Caki2 (cell line): ENCODE data around the gene NAALADL2. TPM values are rescaled to one million over a fixed set of nuclear protein-coding genes. Genes with fewer than 3 reads are reported as not detected.

ENCODE experiments used
- DNase-seq: peaks from one replicate; pipeline ENCODE4 v3.0.0-alpha.2; 2015; ENCODE audit warnings: low read depth
- in situ Hi-C: cut with HindIII; loops from 2 replicates; pipeline ENCODE4 v1.10.0; 2016; ENCODE audit warnings: low sequenced_read_pairs, low pct_unique_long_range_greater_than_20kb, mixed read lengths
- total RNA-seq: library from RNA; depleted of rRNA; stranded (reverse); fragments of >200 nt; shearing (Covaris generic); gene quantifications from 2 replicates; pipeline ENCODE4 v1.2.3, GENCODE V29; 2014; ENCODE audit warnings: low replicate concordance; rRNA removed

NAALADL2 gene
- total RNA-seq: 1.3 and 11.7 TPM in 2 replicates

DNA sequence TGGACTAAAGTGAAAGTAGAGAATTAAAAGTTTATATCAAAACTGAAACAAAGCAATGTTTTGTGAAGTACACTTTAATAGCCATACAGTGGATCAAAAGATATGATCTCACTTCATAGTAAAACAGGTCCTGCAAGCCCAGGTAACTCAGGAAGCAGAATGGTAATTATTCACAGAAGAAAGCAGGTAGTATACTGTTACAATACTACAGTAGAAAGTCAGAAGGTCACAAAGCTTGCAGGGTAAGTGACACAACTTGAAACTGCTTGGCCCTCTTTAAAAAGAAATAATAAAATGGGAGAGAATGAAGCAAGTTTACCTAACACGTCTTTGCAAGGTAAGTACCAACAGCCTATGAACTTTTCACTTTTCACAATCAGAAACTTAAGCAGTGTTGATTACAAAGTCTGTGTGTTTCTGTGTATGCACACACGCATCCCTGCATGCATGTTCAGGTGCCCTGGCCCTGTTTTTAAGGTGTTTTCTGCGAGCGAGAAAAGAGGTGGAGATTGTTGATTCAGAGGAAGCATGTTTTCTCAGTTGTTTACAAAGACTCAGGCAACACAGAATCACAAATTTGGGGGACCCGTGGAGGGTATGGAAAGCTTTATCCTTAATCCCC is at the start of gene NAALADL2:
Gene NAALADL2, plus strand, starts transcription at position 221 of the 622 bp plus-strand sequence.
- no peak for DNase-seq
- in situ Hi-C loops: no loop called here

DNA sequence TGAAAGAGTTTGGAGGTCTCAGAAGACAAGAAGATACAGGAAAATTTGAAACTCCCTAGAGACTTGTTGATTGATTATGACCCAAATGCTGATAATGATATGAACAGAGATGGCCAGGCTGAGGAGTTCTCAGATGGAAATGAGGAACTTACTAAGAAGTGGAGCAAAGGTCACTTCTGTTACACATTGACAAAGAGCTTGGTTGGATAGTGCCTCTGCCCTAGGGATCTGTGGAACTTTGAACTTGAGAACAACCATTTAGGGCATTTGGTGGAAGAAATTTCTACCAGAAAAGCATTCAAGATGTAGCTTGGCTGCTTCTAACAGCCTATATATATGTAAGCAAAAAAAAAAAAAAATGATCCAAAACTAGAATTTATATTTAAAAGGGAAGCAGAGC is 48.9 kb upstream of the NAALADL2 start:
- in situ Hi-C loops: no loop called here
- no peak for DNase-seq

DNA sequence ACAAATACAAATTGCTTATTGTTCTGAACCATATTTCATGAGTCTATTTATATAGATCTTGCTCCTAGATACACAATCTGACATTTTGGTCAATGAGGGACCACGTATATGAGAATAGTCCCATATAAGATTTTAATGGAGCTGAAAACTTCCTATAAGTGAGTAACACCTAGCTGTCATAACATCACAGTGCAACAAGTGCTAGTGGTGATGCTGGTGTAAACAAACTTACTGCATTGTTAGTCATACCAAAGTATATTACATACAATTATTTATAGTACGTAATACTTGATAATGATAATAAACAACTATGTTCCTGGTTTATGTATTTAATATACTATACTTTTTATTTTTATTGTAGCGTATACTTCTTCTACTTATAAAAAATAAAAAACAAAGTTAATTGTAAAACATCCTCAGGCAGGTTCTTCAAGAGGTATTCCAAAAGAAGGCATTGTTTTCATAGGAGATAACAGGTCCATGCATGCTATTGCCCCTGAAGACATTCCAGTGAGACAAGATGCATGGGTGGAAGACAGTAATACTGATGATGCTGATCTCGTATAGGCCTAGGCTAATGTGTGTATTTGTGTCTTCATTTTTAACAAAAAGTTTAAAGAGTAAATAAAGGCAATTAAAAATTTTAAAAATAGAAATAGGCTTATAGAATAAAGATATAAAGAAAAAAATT is 46.8 kb upstream of the NAALADL2 start:
- in situ Hi-C loops: no loop called here
- no peak for DNase-seq

DNA sequence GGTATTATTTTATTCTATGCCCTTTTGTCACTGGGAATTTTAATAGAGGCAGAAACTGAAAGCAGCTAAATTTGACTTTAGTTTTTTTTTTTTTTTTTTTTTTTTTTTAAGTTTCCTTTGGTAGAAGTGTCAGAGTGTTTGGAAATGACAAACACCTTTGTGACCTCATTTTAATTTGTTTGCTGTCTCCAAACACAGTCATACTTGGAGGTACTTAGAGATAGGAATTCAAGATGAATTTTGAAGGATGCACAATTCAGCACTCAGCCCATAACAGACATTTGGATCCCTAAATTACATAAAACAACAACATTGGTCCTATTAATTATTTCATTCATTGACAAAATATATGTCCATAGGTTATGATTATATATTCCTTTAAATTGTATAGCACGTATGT is 43.4 kb upstream of the NAALADL2 start:
- DNase-seq: no peak
- in situ Hi-C loops: no loop called here

DNA sequence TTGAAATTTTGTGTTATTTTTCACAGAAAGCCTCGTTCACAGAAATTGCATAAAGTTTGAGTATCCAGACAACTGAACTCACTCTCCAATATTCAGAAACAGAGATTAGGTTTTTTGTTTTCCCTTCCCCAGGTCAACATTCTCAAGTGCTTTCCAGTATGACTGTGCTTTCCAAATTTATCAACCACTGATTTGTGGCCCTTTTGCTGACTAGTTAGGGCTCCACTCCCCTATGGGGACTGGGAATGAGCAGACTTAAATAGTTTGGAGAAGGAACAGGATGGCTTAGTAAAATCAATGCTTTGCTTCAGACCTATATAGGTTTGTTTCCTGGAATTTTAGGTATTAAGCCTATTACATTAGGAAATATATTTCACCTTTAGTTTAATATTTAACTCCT is 38.2 kb upstream of the NAALADL2 start:
- in situ Hi-C loops: no loop called here
- no peak for DNase-seq

DNA sequence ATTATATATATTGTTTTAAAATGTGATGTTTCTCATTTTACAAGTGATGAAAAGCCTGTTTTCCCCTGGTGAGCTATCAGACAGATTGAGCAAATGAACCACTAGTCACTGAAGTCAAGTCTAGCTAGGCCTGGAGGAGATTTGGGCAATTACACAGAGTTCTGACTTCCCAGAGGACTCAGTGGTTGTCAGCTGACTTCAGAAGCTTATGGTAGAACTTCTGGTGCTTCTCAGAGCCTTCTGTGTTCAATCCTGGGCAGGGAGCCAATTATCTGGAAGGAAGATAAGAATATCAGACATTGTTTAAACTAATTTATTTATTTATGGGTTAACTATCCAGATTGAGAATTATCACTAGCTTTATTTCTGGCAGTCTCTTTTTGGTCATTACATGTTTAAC is 37.7 kb upstream of the NAALADL2 start:
- in situ Hi-C loops: no loop called here
- no peak for DNase-seq

DNA sequence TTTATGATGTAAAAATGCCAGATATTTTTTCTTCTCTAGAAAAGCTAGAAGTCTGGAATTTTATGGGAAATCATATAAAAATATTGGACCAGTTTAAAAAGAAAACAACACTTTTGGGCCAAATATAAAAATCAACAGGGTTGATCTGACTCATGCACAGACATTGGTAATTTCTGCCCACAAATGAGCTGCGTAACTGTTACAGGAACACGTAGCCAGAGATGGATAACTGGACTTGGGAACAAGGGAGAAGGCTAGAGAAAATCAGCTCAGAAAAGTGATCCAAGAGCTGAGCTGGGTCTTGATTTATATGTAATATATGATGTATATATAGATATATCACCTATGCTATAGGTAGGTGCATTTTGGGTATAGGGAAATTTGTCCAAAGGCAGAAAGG is 36.8 kb upstream of the NAALADL2 start:
- in situ Hi-C loops: no loop called here
- no peak for DNase-seq

DNA sequence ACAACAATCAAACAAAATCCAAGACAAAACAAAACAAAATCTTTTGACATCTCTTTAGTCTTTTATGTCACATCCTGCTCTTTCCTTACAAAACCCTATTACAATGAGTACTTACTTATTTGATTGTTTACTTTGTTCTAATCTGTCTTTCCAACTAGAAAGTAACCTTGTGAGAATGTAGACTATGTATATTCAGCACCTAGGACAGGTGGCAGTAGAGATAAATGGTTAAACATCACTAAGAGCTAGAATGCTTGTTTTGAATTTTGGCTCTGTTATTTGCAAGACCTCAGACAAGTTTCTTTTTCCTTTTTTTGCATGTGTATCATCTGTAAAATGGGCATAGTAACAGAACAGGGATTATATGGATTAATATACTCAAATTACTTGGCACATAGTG is 33.1 kb upstream of the NAALADL2 start:
- in situ Hi-C loops: no loop called here
- DNase-seq: no peak

DNA sequence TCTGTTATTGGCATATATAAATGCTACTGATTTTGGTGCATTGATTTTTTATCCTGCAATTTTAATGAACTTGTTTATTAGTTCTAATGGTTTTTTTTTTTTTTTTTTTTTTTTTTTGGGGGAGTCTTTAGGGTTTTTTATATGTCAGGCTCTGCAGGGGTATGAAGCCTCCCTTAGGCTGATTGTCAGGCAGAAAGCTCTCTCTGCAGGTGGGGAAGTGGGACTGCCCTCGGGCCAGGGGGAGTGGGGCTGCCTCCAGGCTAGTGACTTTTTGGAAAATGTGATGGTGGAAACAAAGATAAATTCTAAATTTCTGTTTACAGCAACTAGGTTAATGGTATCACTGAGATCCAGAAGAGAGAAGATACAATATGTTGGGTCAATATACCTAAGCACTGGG is 14.4 kb upstream of the NAALADL2 start:
- in situ Hi-C loops: no loop called here
- DNase-seq: no peak

DNA sequence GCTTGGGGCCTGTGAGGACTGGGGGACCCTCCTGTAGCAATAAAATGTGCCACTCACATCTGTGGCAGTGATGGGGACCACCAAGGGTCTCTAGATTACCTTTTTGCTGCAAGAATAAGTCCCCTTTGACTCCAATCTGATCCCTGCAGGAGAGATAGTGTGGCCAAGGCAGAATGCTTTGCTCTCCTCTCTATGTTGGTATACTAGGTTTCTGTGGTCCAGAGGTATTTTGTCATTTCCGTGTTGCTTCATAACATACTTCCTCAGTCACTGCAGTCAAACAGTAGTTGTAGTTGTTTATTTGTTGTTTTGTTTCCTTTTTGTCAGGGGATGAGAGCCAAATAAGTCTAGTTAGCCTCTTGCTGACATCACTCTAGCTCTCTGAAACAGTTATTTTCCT is 13.1 kb upstream of the NAALADL2 start:
- no peak for DNase-seq
- in situ Hi-C loops: no loop called here

DNA sequence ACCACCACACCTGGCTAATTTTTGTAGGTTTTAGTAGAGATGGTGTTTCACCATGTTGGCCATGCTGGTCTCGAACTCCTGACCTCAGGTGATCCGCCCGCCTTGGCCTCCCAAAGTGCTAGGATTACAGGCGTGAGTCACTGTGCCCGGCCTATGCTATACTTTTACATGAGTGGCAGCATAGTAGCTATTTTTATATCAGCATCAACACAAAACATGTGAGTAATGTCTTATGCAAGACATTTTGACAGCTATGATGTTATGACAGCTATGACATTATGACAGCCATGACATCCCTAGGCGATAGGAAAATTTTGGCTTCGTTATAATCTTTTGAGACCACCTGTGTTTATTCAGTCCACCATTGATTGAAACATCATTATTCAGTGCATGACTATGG is 4.1 kb upstream of the NAALADL2 start:
- DNase-seq: no peak
- in situ Hi-C loops: no loop called here

DNA sequence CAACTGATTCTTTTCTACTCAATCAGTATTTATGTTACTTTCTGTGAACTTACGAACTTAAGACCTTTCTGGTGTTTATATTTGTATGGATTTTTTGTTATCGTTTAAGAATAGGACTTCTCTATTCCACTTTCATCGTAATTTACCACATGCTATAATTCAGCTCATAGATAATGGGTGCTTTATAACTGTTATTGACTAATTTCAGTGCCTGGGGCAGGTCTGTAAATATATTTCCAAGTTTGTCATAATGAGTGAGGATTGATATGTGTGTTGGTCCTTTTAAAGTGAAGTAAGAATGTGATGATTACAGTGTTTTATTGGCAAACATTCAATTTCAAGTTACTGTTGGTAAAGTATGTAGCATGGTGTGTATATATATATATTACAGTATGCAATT is 1.8 kb upstream of the NAALADL2 start:
- no peak for DNase-seq
- in situ Hi-C loops: no loop called here

DNA sequence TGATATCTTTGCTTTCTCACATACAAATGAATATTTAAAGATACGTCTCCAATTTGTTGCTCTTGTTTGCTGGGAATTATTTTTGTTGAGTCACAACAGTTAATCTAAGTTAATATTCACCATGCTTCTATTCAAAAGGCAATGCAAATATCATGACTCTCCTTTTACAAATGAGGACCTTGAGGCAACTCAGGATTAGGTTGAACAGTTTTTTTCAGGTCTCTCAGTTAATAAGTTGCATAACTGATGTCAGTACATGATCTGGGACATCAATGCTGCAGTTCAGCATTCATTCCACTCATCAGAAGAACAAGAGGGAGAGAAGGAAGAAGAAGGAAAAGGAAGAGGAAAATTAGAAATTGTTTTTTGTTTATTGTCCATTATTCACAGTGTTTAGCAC is 781 bp upstream of the NAALADL2 start:
- DNase-seq: peak; percentile 68
- in situ Hi-C loops: no loop called here

DNA sequence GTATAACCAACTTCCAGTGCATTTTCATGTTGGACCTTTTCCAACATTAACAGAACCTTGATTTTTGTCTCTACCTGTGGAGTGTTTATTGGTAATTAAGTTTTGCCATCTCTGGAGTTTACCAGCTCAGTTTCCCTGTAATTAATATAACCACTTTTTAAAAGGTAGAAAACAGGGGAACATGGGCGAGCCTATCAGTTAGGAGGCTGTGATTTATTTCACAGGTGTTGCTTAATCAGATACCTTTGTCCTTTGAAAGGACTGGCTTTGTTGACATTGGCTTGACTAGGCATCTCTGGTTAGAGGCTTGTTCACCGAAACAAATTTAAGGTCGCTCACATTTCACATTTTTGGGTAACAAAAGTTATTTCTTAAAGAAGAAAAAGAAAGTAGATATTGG is 622 bp downstream of the NAALADL2 start:
- in situ Hi-C loops: no loop called here
- no peak for DNase-seq

DNA sequence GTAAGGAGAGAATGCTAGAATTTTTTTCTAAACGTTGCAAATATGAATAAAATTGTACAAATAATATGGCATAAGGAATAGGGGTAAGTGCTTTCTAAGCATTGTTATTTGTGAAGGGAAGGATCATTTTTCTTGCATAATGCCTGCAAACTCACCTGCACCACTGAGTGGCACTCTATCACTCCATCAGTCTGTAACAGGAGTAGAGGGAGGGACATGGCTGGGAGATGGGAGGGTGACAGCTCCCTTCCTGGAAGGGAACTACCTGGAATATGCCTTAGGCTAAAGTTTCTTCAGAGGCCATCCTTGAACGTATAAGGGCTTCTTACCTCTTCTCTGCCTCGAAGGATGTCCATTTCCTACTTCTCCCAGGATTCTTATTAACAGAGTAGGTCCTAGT is 3.0 kb downstream of the NAALADL2 start:
- peak; percentile 59 for DNase-seq
- in situ Hi-C loops: no loop called here

DNA sequence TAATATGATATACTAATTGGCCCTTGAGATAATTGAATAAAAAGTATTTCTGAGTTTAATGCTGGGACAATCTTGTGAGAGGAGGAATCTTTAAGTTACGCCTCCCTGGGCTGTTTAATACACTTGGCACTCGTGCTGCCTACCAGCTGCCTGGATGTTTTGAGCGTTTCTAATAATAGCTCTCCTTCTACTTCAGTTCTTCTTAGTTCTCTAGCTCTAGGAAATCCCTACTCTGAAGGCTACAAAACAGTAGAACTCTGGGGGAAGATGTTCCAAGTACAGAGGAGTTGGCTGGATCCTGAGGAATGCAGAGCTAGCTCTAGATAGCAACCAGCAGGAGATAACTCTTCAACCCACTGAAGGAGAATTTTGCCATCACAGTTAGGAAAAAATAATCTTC is 3.5 kb downstream of the NAALADL2 start:
- in situ Hi-C loops: no loop called here
- DNase-seq: no peak

DNA sequence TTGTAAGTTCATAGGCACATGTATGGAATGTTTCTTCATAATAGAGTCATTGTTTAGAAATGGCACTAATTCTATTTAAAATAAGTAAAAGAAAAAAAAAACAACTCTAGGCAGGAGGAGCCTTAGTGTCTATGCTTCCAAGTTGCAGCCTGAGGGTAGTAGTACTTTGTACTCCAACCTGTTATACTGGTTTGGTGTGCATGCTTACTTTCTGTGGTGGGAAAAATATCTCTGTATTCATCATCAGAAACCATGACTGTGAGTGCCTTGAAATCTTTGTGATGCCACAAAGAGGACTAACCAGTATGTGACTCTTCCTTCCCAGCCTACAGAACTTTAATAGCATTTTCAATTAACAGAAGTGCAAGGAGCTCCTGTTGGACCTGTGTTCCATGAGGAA is 4.4 kb downstream of the NAALADL2 start:
- in situ Hi-C loops: no loop called here
- no peak for DNase-seq

DNA sequence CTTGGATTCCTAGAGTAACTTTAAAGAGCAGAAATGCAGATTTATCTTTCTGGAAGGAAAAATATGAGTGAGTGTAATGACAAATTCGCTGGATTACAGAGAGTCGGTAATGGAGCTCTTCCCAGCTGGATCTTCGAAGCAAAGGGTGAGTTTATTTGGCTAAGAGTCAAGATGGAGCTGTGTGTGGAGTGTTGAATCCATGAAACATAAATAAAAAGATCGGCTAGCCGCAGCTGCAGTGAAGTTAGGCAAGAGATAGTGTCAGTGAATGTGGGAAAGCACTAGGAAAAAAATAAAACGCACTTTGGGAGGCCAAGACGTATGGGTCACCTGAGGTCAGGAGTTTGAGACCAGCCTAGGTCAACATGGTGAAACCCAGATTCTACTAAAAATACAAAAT is 10.3 kb downstream of the NAALADL2 start:
- in situ Hi-C loops: no loop called here
- DNase-seq: no peak

DNA sequence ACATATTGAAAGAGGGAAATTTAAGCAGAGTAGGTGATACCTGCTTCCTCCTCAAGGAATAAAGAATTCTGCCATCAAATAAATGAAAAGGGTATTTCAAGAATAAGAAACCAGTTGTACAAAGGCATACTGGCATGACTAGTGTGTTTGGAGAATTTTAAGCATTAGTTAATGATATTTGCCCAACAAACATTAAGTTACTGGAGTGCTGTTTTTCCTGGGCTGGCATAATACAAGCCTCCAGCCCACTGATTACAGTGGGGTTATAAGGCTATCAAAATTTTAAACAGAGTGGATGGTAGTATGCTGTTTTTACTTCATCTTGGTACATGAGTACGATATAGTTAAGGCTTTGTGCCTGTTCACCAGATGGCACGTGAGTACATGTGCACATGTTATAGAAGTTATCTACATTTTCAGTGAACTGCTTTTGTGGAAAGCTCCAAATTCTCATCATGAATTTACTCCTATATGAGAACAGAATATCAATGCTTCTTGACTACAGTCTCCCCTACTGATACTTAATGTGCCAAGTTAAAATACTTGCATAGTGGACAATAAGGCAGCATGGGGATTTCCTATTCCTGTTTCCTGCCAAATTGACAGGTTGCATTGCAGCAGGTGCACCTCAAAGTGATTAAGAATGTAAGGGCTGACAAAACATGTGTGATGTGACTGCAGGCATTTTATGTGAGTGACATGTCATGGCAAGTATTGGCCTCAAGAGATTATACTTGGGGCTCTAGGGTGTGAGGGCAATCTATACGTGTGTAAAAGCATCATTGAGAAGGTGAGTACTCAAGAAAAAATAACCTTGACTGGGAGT is 14.9 kb downstream of the NAALADL2 start:
- in situ Hi-C loops: no loop called here

More for the DNA sequence above, 14.9 kb downstream of the NAALADL2 start:
- DNase-seq: no peak
